DOHH2 (cell line): ENCODE data around the gene HDAC11.

Source experiments
- H3F3A ChIP-seq: fragments of 200-600 bp; sonication (generic), shearing (Covaris generic); 2 replicates; pipeline ENCODE4 v1.6.0; 2016; ENCODE audit warnings: antibody characterized with exemption, mild to moderate bottlenecking; ENCODE audit not compliant: control insufficient read depth, insufficient read depth
- H3K27ac ChIP-seq: fragments of 200-600 bp; sonication (generic); 2 replicates; pipeline ENCODE4 v1.5.1; 2014; ENCODE audit warnings: low read depth, mild to moderate bottlenecking, low read length, moderate library complexity
- H3K27me3 ChIP-seq: fragments of 200-600 bp; sonication (generic); 2 replicates; pipeline ENCODE4 v1.6.1; 2014; ENCODE audit warnings: mild to moderate bottlenecking, low read length, mixed read lengths; ENCODE audit not compliant: control insufficient read depth
- H3K36me3 ChIP-seq: fragments of 200-600 bp; sonication (generic); 2 replicates; pipeline ENCODE4 v1.6.1; 2014; ENCODE audit warnings: mild to moderate bottlenecking, low read length, moderate library complexity, mixed read lengths; ENCODE audit not compliant: control insufficient read depth
- H3K4me1 ChIP-seq: fragments of 200-600 bp; sonication (generic); 2 replicates; pipeline ENCODE4 v1.6.1; 2014; ENCODE audit warnings: mild to moderate bottlenecking, low read length, mixed read lengths; ENCODE audit not compliant: control insufficient read depth
- H3K4me2 ChIP-seq: fragments of 200-600 bp; sonication (generic); 2 replicates; pipeline ENCODE4 v1.6.0; 2014; ENCODE audit warnings: mild to moderate bottlenecking, low read length, moderate library complexity
- H3K4me3 ChIP-seq: fragments of 200-600 bp; sonication (generic); 2 replicates; pipeline ENCODE4 v1.5.1; 2014; ENCODE audit warnings: mild to moderate bottlenecking, low read length, mixed read lengths
- H3K79me2 ChIP-seq: fragments of 200-600 bp; sonication (generic); 2 replicates; pipeline ENCODE4 v1.6.1; 2014; ENCODE audit warnings: mild to moderate bottlenecking, low read length, mixed read lengths; ENCODE audit not compliant: control insufficient read depth
- H3K9me2 ChIP-seq: fragments of 200-600 bp; sonication (generic); replicated peaks from 2 replicates; pipeline ENCODE4 v1.6.1; 2014; ENCODE audit warnings: mild to moderate bottlenecking, low read length, mixed read lengths; ENCODE audit not compliant: control insufficient read depth
- H3K9me3 ChIP-seq: fragments of 200-600 bp; sonication (generic); 2 replicates; pipeline ENCODE4 v1.6.1; 2014; ENCODE audit warnings: antibody characterized with exemption, low read length, mixed read lengths; ENCODE audit not compliant: control insufficient read depth, insufficient read depth
- H4K20me1 ChIP-seq: fragments of 200-600 bp; sonication (generic); 2 replicates; pipeline ENCODE4 v1.6.0; 2014; ENCODE audit warnings: low read depth, mild to moderate bottlenecking, antibody characterized with exemption, low read length, moderate library complexity; ENCODE audit not compliant: control insufficient read depth, insufficient read depth
- CTCF ChIP-seq: fragments of 200-600 bp; sonication (generic); IDR thresholded peaks from one replicate; pipeline ENCODE4 v1.5.1; 2014; ENCODE audit warnings: antibody characterized with exemption, mild to moderate bottlenecking, low read depth, low read length; ENCODE audit not compliant: poor library complexity, severe bottlenecking
- EZH2phosphoT487 ChIP-seq: fragments of 200-600 bp; sonication (generic); IDR thresholded peaks from 2 replicates; pipeline ENCODE4 v1.6.1; 2017; ENCODE audit warnings: borderline replicate concordance, mild to moderate bottlenecking, antibody characterized with exemption, low read length, moderate library complexity, mixed read lengths

Gene HDAC11

GRCh38 chr3:13522236-13522635, 42.1 kb downstream of the HDAC11 start:
- H3K4me1 ChIP-seq = no peaks in the 10 kb centered on the region
- H4K20me1 ChIP-seq = no peaks in the 10 kb centered on the region
- H3K9me3 ChIP-seq = no peaks in the 10 kb centered on the region
- H3K4me3 ChIP-seq = no peak overlapping the region
- H3K9me2 ChIP-seq = no peaks in the 10 kb centered on the region
- peaks cover 7% of the 10 kb centered on the region; the same call in 1 of the 2 replicates for H3K27me3 ChIP-seq
- H3K79me2 ChIP-seq = no peaks in the 10 kb centered on the region
- H3K4me2 ChIP-seq = no peak overlapping the region
- no peak overlapping the region for H3K27ac ChIP-seq
- no peak for TF ChIP-seq CTCF
- H3K36me3 ChIP-seq = no peaks in the 10 kb centered on the region
- H3F3A ChIP-seq = no peaks in the 10 kb centered on the region

- no peak overlapping the region for H3K27ac ChIP-seq
Observed at GRCh38 chr3:13524979-13525669, 45.0 kb downstream of the HDAC11 start.

DNA sequence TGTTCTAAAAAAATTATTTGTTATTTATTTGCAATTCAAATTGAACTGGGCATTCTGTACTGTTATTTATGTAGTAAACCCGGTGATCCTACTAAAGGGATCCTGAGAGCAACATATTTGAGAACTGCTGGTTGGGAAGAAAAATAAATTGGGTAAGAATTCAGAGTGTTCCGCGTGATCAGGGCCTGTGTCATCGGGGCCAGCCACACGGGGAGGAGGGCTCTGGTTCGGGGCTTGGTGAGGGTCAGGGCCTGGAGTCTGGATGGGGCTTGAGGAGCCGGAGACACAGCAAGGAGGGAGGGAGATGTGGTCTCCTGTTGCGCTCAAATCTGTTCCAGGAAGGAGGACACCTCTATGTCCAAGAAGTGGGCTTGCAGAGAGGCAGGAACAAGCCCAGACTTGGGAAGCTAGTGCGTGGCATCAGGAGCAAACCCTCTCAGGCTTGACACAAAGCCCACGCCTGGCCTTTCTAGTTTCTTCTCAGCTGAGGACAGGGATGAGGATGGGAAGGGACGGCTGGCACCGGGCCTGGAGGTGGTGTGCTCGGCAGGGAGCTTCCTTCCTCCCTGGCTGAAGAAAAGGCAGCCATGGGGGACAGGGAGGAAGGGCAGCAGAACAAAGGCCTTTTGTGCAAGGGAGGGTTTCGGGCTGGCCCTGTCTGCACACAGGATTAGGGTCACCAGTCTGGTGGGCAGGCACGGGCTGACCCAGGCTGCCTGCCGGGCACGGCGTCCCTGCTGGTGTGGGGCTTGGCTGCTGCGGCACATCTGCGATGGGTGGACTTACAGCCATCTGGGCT, 45.9 kb downstream of the HDAC11 start:
- Histone ChIP-seq H3K9me3 (no peaks in the 10 kb centered on the region), H4K20me1 (no peaks in the 10 kb centered on the region), H3K79me2 (no peaks in the 10 kb centered on the region), H3K27ac (no peak overlapping the region), H3K9me2 (no peaks in the 10 kb centered on the region), H3F3A (no peaks in the 10 kb centered on the region), H3K4me3 (no peak overlapping the region), H3K36me3 (no peaks in the 10 kb centered on the region), H3K4me1 (no peaks in the 10 kb centered on the region), H3K4me2 (no peak overlapping the region), H3K27me3 (peaks cover 12% of the 10 kb centered on the region; the same call in 1 of the 2 replicates)
- TF ChIP-seq EZH2phosphoT487 (no peak), CTCF (no peak)

More at GRCh38 chr3:13524979-13525669, 45.0 kb downstream of the HDAC11 start:
- Histone ChIP-seq H3F3A (no peaks in the 10 kb centered on the region), H3K4me2 (no peak overlapping the region), H3K36me3 (no peaks in the 10 kb centered on the region), H3K4me1 (no peaks in the 10 kb centered on the region), H3K9me3 (no peaks in the 10 kb centered on the region), H3K9me2 (no peaks in the 10 kb centered on the region), H3K27me3 (peaks cover 12% of the 10 kb centered on the region; the same call in 1 of the 2 replicates), H3K79me2 (no peaks in the 10 kb centered on the region), H3K4me3 (no peak overlapping the region), H4K20me1 (no peaks in the 10 kb centered on the region)
- no peak for TF ChIP-seq CTCF
- no peak for TF ChIP-seq EZH2phosphoT487
